PC-9 (cell line): ENCODE measurements around the gene USP36.

Experiments
- EZH2 ChIP-seq: fragments of 200-600 bp; sonication (generic); IDR thresholded peaks from 2 replicates; pipeline ENCODE4 v1.8.0; 2017; ENCODE audit warnings: antibody characterized with exemption, low read depth
- TF ChIP-seq, protein P1 (sequence below): fragments of 200-600 bp; sonication (generic); conservative IDR thresholded peaks from 2 replicates; pipeline ENCODE4 v1.6.1; 2017; ENCODE audit warnings: mixed run types, antibody characterized with exemption, mild to moderate bottlenecking, moderate library complexity

DNA sequence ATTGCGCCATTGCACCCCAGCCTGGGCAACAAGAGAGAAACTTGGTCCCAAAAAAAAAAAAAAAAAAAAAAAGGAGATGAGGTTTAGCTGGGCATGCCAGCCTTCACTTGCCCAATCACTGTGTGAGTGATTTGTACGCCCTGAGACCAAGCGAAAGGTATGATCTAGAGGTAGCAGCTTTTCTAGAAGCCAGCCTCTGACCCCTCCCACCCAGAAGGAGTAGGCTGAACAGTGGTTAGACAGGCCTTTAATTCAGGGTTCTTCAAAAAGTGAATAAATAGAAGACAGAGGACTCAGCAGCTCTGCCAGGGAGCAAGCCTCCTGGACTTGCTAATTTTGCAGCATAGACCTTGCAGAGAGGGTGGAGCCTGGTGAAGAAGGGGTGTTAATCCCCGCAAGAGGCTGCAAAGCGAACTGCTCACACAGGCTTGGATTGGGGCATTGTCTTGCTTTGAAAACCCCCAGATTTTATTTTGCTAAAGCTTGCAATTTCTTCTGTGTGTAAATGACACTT is 51.4 kb downstream of the USP36 start:
- TF ChIP-seq, protein P1, sequence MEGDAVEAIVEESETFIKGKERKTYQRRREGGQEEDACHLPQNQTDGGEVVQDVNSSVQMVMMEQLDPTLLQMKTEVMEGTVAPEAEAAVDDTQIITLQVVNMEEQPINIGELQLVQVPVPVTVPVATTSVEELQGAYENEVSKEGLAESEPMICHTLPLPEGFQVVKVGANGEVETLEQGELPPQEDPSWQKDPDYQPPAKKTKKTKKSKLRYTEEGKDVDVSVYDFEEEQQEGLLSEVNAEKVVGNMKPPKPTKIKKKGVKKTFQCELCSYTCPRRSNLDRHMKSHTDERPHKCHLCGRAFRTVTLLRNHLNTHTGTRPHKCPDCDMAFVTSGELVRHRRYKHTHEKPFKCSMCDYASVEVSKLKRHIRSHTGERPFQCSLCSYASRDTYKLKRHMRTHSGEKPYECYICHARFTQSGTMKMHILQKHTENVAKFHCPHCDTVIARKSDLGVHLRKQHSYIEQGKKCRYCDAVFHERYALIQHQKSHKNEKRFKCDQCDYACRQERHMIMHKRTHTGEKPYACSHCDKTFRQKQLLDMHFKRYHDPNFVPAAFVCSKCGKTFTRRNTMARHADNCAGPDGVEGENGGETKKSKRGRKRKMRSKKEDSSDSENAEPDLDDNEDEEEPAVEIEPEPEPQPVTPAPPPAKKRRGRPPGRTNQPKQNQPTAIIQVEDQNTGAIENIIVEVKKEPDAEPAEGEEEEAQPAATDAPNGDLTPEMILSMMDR, result no peak
- TF ChIP-seq EZH2, result no peak
